Measurements from ENCODE around the gene ZNF644. TPM values are rescaled to one million over a fixed set of nuclear protein-coding genes. Genes with fewer than 3 reads are reported as not detected.
A peak's percentile ranks its signal among the peaks of the same experiment; 100 is the strongest.

Gene ZNF644
- total RNA-seq, 6 donors from 2014 or later = 36.7 to 111 (median 42.9) TPM

DNA sequence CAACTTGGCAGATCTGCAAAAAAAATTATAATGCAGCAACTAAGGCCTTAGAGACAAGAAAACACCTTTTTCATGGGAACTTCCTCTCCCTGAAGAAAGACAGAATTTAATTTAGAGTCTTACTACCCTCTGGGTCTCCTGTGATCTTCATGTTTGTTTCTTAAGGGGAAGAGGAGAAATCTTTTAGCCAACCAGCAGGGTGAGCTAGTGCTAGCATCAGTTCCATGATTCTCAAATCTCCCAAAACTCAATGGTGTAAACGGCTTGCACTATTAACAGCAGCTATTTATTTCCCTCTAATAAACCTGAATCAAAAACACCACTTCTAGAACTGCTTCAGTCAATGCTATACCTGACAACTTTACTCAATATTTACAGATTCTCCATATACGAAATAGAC, 3.8 kb downstream of the ZNF644 start:
- Histone ChIP-seq H3K27ac (peak overlapping the region in 1 of 4 donors; percentile 9), H3K9me3 (no peaks in the 10 kb centered on the region), H3K4me1 (peaks cover 46 to 69% (median 55%) of the 10 kb centered on the region in 4 donors), H3K27me3 (no peaks in the 10 kb centered on the region), H3K4me3 (no peak overlapping the region), H3K36me3 (no peaks in the 10 kb centered on the region)
- 63 to 68% methylated on average over 2 of the region's 2 CpGs for WGBS, 2 donors
- ATAC-seq (ENCODE audit: low FRiP score in 2 of 2) (no peak), DNase-seq (no peak)
- TF ChIP-seq POLR2AphosphoS5 (IDR thresholded peaks at IDR 0.05) = no peak
- TF ChIP-seq, protein P1, sequence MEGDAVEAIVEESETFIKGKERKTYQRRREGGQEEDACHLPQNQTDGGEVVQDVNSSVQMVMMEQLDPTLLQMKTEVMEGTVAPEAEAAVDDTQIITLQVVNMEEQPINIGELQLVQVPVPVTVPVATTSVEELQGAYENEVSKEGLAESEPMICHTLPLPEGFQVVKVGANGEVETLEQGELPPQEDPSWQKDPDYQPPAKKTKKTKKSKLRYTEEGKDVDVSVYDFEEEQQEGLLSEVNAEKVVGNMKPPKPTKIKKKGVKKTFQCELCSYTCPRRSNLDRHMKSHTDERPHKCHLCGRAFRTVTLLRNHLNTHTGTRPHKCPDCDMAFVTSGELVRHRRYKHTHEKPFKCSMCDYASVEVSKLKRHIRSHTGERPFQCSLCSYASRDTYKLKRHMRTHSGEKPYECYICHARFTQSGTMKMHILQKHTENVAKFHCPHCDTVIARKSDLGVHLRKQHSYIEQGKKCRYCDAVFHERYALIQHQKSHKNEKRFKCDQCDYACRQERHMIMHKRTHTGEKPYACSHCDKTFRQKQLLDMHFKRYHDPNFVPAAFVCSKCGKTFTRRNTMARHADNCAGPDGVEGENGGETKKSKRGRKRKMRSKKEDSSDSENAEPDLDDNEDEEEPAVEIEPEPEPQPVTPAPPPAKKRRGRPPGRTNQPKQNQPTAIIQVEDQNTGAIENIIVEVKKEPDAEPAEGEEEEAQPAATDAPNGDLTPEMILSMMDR (IDR thresholded peaks at IDR 0.05) = peak in 3 of 6 experiments; percentile 24 to 30 (median 30)

DNA sequence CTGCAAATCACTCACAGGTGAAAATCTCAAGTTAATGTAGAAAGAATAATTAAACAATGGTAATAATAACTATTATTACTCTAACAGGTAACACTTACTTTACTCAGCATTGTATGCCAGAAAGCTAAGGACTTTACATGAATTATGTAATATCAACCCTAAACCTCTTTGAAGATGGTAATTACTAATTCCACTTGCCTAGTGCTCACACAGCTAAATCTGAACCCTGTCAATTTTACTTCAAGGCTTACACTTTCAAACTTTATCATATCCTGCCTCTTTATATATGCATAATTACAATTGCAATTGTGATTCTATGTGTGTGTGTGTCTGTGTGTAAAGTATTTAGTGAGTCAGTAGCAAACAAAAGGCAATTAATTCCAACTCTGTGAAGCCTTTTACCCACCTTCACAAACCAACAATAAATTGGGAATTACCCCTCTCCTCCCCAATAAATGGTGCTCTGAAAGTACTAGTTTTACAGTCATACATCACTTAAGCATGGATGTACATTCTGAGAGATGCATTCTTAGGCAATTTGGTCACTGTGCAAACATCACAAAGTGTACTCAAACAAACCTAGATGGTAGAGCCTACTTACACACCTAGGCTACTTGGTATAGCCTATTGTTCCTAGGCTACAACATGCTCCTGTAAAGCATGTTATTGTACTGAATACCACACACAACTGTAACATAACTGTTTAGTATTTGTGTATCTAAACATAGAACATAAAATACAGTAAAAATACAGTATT, 5.9 kb downstream of the ZNF644 start:
- Histone ChIP-seq H3K36me3 (no peaks in the 10 kb centered on the region), H3K4me3 (no peak overlapping the region), H3K4me1 (peaks cover 51 to 74% (median 57%) of the 10 kb centered on the region in 4 donors), H3K27ac (peak overlapping the region in 2 of 4 donors; percentile 19 to 34), H3K9me3 (no peaks in the 10 kb centered on the region), H3K27me3 (no peaks in the 10 kb centered on the region)
- ATAC-seq (ENCODE audit: low FRiP score in 2 of 2) (peak in 1 of 2 donors; percentile 85), DNase-seq (no peak)
- TF ChIP-seq, protein P1 (IDR thresholded peaks at IDR 0.05) = no peak
- TF ChIP-seq POLR2AphosphoS5 (IDR thresholded peaks at IDR 0.05) (peak in 1 of 2 donors; percentile 9), POLR2A (IDR thresholded peaks at IDR 0.05) (no peak), EP300 (IDR thresholded peaks at IDR 0.05) (peak in 1 of 4 donors; percentile 71)

- Histone ChIP-seq H3K27ac (peak overlapping the region in 1 of 4 donors; percentile 34), H3K4me1 (peaks cover 45 to 68% (median 57%) of the 10 kb centered on the region in 4 donors), H3K27me3 (no peaks in the 10 kb centered on the region), H3K9me3 (no peaks in the 10 kb centered on the region), H3K4me3 (no peak overlapping the region), H3K36me3 (no peaks in the 10 kb centered on the region)
- no peak for DNase-seq
- ATAC-seq (ENCODE audit: low FRiP score in 2 of 2) = no peak
- TF ChIP-seq POLR2AphosphoS5 (IDR thresholded peaks at IDR 0.05) (no peak), EP300 (IDR thresholded peaks at IDR 0.05) (no peak), POLR2A (IDR thresholded peaks at IDR 0.05) (no peak)
- TF ChIP-seq, protein P1 (IDR thresholded peaks at IDR 0.05) = no peak
- WGBS, 2 donors = 79 to 80% methylated on average over 4 of the region's 4 CpGs
These were observed 6.5 kb downstream of the ZNF644 start for GRCh38 chr1:91015358-91015780.

DNA sequence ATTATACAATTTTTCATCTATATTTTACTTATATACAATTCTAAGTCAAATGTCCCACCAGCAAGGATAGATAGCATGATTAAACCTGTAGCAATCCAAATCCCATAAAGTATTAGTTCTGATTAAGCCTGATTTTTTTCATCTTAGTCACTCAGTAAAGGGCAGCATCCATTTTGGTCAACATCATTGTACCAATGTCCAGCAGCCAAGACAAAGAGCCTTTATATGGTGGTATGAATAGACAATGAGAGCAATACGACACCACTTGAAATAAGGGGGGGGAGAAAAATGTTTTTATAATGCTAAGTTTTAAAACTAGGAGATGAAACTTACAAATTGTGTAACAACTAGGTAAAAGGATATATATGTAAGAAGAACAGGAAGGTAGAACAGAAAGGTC, 7.4 kb downstream of the ZNF644 start:
- no peak overlapping the region for H3K27ac ChIP-seq
- peaks cover 40 to 68% (median 55%) of the 10 kb centered on the region in 4 donors for H3K4me1 ChIP-seq
- TF ChIP-seq, protein P1 (IDR thresholded peaks at IDR 0.05) = no peak
- TF ChIP-seq POLR2AphosphoS5 (IDR thresholded peaks at IDR 0.05) (no peak), POLR2A (IDR thresholded peaks at IDR 0.05) (no peak), EP300 (IDR thresholded peaks at IDR 0.05) (no peak)
- H3K27me3 ChIP-seq = no peaks in the 10 kb centered on the region
- H3K36me3 ChIP-seq = no peaks in the 10 kb centered on the region
- H3K9me3 ChIP-seq = no peaks in the 10 kb centered on the region
- no peak overlapping the region for H3K4me3 ChIP-seq
- WGBS, 2 donors = 95 to 97% methylated on average over 1 of the region's 1 CpG
- ATAC-seq (ENCODE audit: low FRiP score in 2 of 2) (no peak), DNase-seq (no peak)

DNA sequence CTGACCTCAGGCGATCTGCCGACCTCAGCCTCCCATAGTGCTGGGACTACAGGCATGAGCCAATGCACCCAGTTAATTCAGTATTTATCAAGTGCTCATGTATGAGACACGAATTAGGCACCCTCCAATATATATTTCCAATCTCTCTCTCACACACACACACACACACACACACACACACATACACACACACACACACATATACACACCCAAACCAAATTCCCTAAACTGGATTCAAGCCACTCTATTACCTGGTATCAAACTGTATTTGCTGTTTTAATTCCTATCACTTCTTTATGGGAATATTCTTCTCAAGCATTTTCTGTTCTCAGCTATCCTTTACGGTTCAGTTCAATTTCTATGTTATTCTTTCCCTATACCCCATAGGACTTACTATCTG, 8.5 kb downstream of the ZNF644 start:
- Histone ChIP-seq H3K27ac (no peak overlapping the region), H3K27me3 (no peaks in the 10 kb centered on the region), H3K4me1 (peaks cover 32 to 61% (median 50%) of the 10 kb centered on the region in 4 donors), H3K36me3 (no peaks in the 10 kb centered on the region), H3K9me3 (no peaks in the 10 kb centered on the region), H3K4me3 (no peak overlapping the region)
- DNase-seq (no peak), ATAC-seq (ENCODE audit: low FRiP score in 2 of 2) (no peak)
- no peak for TF ChIP-seq EP300 (IDR thresholded peaks at IDR 0.05)
- TF ChIP-seq POLR2AphosphoS5 (IDR thresholded peaks at IDR 0.05) = no peak
- TF ChIP-seq POLR2A (IDR thresholded peaks at IDR 0.05) = no peak
- TF ChIP-seq, protein P1 (IDR thresholded peaks at IDR 0.05) = no peak
- WGBS, 2 donors = 88 to 92% methylated on average over 4 of the region's 4 CpGs

Data from upper lobe of left lung (tissue), 6 donors.